ENCODE results near the gene SCTR.

SCTR gene

GRCh38 chr2:119440501-119440870, 83.8 kb downstream of the SCTR start:
- DNase-seq = no peak

- no peak for DNase-seq
Observed at GRCh38 chr2:119439574-119440500, 84.4 kb downstream of the SCTR start.

GRCh38 chr2:119438726-119439284, 85.5 kb downstream of the SCTR start:
- no peak for DNase-seq

GRCh38 chr2:119438128-119438656, 86.1 kb downstream of the SCTR start:
- no peak for DNase-seq

- DNase-seq = no peak
Observed at GRCh38 chr2:119436993-119437772, 87.1 kb downstream of the SCTR start.

- no peak for DNase-seq
Observed at GRCh38 chr2:119435953-119436297, 88.4 kb downstream of the SCTR start.

- no peak for DNase-seq
Observed at GRCh38 chr2:119435081-119435952, 89.0 kb downstream of the SCTR start.

GRCh38 chr2:119434664-119435063, 89.6 kb downstream of the SCTR start:
- DNase-seq = no peak

GRCh38 chr2:119433636-119434327, 90.5 kb downstream of the SCTR start:
- no peak for DNase-seq

GRCh38 chr2:119432851-119433522, 91.3 kb downstream of the SCTR start:
- DNase-seq = no peak

GRCh38 chr2:119431976-119432850, 92.1 kb downstream of the SCTR start:
- no peak for DNase-seq

GRCh38 chr2:119431155-119431975, 92.9 kb downstream of the SCTR start, which contains the start of gene TMEM37:
Gene TMEM37 (plus strand): TSS chr2:119431854. CDS start chr2:119431904, 50 bp downstream.
- peak; percentile 76 for DNase-seq

- no peak for DNase-seq
Observed at GRCh38 chr2:119430023-119430498, 94.2 kb downstream of the SCTR start.

- DNase-seq = no peak
Observed at GRCh38 chr2:119429225-119429981, 94.9 kb downstream of the SCTR start.

GRCh38 chr2:119428488-119429224, 95.6 kb downstream of the SCTR start:
- no peak for DNase-seq

GRCh38 chr2:119427756-119428155, 96.5 kb downstream of the SCTR start:
- no peak for DNase-seq

GRCh38 chr2:119426801-119427395, 97.4 kb downstream of the SCTR start:
- no peak for DNase-seq

All from NCI-H1436 (cell line).